Pulmonary artery endothelial cell (primary cell): ENCODE measurements around the gene TNPO1. TPM values are rescaled to one million over a fixed set of nuclear protein-coding genes. Genes with fewer than 3 reads are reported as not detected.

Experiments
- DNase-seq: peaks from one replicate; pipeline ENCODE4 v3.0.0-alpha.2; 2011; ENCODE audit warnings: low read depth, low spot score
- total RNA-seq: library from RNA; depleted of rRNA; stranded (reverse); fragments of >200 nt; gene quantifications from 2 replicates; pipeline ENCODE4 v1.2.3, GENCODE V29; 2014

TNPO1 gene
- total RNA-seq, 1 donor from 2014 or later = 576 TPM

DNA sequence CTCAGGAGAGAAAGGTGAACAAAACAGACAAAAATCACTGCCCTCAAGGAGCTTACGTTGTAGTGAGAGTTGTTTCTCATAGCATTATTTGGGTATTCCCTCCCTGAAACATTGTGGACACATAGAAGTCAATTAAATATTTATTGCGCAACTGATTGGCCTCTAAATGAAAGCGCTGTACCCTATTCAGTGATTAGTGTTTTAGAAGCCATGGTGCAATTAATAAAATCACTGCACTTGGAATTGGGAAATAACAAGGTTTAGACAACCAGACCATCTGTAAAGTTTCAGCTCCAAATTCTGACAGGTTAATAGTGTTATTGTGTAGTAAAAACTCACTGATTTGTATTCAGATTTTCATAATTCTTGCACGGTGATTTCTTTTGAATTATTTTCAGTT is 35.9 kb downstream of the TNPO1 start:
- no peak for DNase-seq

DNA sequence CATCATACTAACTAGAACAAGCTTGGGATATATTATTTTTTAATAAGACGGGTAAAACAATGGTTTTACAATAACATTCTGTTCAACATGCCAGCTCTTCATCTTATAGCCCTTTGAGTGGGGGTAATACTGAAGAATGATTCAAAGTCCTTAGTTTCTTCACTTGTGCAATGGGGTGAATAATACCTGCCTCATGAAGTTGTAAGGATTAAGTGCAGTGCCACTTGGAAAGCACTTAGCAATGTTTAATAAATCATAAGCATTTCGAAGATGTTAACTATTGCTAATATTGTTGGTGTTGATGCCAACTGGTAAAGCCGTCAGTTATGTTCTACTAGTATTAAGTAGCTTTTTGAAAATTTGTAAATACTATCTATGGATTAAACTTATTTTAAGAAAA is 38.0 kb downstream of the TNPO1 start:
- DNase-seq = no peak

DNA sequence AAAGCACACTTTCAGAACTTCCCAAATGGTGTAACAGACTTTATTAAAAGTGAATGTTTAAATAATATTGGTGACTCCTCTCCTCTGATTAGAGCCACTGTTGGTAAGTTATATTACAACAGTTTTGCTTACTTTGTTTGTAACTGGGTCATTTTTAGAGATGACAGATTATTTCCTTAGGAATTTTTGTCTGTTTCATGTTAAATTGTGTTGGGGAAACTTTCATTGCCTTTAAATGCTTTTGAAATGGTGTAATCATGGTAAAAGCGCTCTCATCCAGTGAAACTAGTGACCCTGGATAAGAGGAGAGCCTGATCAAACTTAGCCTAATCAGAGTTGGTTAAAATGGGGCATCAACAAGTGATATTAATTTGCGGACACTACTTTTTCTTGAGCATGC is 39.4 kb downstream of the TNPO1 start:
- DNase-seq = no peak

DNA sequence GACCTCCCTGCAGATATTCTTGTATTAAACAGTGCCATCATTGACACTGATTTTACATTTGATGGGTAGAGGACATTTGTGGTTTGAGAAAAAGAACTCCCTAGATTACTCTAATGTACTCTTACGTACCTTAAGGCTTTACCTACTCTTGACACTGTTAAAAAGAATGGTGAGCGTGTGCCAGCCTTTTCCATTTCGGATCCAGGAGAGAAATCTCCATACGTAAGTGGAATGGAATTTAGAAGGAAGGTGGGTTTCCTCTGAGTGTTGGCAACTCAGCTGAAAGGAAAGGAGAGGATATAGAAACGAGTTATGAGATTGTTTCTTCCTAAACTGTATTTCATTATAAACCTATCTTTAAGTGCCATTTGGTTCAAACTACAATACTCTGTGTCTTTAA is 40.9 kb downstream of the TNPO1 start:
- peak; percentile 39 for DNase-seq

DNA sequence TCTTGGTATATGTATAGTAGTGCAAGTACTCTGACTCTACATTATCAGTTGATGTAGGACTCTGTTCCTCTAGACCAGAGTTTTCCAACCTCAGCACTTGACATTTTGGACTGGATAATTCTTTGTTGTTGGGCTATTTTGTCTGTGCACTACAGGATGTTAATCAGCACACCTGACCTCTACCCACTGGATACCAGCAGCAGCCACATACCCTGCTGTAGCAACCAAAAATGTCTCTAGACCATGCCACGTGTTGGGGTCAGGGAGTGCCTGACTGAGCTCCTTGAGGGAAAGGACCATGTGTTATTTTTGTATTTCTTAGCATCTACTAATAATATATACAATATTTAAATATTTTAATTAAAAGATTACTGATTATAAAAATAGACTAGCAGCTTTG is 42.7 kb downstream of the TNPO1 start:
- DNase-seq = no peak

DNA sequence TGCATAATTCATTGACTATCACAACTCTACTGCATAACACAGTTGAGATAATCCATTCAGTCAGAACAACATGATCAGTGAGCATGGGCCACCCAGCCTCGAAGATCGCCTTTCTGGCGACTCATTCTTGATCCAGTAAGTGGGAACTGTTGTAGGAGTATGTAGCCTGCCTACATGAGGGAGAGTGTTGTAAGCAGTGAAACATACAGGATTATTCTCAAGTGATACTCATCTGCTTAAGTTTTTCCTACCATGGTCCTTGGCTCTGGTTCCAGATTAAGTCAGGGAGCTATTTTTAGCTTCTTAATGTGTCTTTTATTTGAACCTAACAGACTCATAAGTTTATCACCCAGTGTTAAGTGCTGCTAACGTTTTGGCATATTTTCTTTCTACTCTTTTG is 44.0 kb downstream of the TNPO1 start:
- no peak for DNase-seq

DNA sequence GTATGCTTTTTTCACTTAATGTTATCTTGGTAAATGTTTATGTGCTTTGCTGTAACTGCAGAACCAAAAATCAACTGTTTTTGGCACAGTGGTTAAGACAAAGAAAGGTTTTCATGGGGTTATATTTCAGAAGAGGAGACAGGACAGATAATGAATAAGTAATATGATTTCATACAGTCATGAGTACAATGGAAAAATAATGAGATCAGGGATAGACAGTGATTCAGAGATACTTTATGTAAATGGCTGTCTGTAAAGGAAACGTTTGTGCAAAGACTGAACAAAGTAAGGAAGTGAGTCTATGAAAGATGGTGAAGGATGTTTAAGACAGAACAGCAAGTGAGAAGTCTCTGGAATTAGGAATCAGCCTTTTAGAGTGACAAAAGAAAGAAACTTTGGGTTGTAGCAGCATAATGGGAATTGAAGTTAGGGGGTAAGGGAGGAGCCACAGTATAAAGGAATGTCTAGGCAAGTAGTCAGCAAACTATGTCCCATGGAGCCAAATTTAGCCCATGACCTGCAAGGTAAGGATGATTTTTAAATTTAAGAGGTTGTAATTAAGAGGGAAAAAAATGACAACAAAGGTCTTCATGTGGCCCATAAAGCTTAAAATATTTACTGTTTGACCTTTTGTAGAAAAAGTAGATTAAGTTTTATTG is 55.0 kb downstream of the TNPO1 start:
- DNase-seq = peak; percentile 78

DNA sequence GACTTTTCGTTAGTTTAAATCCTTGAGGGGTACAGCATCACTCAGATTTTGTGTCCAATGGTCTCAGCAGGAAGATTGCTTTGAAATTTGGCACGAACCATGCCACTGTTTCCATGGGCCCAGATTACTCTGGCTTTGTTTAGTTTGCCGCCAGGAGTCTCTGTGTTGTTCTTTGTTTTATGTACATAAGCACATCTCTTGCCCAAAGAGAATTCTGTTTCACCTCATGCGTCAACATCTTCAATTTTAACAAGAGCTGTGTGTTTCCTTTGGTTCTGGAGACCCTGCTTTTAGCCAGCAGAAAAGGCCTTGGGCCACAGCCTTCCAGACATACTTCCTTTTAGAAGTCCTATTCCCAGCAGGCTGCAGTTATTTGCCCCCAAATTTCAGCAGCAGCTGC is 62.4 kb downstream of the TNPO1 start:
- DNase-seq = no peak

DNA sequence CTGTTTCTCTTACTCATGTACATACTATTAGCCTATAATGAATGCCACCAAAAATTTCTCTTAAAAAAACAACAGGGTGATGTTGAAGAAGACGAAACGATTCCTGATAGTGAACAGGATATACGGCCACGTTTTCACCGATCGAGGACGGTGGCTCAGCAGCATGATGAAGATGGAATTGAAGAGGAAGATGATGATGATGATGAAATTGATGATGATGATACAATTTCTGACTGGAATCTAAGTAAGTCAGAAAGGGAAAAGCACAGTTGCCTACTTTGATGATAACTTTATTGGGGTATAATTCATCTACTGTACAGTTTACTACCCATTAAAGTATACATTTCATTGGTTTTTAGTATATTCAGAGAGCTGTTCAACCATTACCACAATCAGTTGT is 66.5 kb downstream of the TNPO1 start:
- no peak for DNase-seq

DNA sequence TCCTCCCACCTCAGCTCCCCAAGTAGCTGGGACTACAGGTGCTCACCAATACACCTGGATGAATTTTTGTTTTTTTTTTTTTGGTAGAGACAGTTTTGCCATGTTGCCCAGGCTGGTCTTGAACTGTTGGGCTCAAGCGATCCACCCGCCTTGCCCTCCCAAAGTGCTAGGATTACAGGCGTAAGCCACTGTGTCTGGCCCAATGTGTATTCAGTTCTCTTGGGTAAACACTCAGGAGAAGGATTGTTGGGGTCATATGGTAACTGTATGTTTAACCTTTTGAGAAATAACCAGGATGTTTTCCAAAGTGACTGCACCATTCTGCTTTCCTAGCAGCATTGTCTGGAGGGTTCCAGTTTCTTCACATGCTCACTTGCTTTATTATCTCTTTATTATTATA is 67.4 kb downstream of the TNPO1 start:
- no peak for DNase-seq

DNA sequence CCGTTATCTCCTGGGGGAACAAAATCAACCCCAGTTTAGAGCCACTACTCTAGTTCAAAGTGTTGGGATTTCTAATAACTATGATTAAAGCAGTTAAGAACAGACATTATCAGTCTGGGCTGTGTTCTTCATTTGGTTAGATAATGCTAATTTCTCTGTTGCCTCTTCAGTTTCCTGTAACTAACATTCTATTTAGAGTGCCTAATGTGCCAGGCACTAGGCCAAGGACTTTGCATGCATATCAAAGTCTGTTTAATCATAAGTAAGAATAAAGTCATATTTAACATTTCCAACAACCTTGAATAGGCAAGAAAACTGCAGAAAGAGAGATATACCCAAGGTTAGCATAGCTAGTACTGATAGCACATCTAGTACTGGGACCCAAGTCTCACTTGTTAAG is 68.4 kb downstream of the TNPO1 start:
- DNase-seq = no peak

DNA sequence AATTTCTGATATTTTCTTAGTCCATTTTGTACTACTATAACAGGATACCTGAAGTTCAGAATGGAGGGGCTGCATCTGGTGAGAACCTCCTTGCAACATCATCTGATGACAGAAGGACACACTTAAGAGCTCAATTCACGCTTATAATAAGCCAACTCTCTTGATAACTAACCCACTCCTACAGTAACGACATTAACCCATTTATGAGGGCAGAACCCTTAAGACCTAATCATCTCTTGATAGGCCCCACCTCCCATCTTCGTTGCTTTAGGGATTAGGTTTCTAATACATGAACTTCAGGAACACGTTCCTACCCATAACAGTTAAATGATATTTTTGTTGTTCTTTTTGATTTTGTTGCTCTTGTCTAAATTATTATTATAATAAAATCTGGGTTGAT is 69.4 kb downstream of the TNPO1 start:
- DNase-seq = no peak

DNA sequence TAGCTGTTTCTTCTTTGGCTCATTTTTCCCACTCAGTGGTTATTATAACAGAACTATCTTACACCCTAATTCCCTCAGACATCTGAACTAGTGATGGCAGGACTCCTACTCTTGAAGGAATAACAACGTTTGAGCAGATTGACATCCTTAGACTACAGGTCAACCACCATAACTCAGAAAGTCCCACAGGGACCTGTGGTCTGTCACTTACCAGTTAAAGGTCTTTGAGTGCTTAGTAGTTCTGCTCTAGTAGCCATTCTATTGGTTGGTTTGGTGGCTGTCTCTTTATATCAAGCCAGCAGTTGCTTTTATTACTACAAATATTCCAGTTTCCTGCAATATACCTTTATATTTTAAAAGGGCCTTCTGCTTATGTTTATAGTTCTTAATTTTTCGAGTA is 72.1 kb downstream of the TNPO1 start:
- no peak for DNase-seq

DNA sequence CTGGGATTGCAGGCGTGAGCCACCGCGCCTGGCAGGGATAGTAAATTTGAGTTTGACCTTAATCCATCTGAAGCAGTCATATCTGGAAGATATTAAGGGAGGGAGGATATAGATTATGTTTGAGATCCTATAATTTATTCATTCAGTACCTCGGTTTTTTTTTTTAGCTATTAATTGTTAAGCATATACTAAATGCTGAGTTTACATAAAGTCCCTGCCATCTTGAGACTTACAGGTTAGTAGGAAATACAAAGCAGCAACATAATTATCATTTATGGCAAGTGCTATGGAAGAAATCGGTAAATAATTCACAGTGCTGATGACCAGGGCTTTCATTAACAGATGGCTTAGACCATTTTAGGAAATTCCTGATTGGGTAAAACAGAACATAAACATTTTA is 72.9 kb downstream of the TNPO1 start:
- DNase-seq = no peak

DNA sequence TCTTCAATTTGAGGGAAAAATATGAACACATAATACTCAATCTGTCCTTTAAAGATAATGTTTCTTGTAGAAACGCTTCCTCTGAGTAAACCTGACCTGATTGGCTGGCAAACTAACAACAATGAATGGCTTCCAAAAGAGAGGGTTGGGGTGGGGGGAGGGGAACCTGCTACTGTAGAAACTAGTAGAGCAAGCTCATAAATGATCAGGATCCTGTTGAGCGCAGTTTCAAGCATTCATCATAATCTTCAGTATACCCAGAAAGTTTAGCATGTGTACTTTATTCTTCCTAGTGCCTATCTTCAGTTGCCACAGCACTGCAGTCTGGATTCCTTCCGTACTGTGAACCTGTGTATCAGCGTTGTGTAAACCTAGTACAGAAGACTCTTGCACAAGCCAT is 76.4 kb downstream of the TNPO1 start:
- DNase-seq = no peak

DNA sequence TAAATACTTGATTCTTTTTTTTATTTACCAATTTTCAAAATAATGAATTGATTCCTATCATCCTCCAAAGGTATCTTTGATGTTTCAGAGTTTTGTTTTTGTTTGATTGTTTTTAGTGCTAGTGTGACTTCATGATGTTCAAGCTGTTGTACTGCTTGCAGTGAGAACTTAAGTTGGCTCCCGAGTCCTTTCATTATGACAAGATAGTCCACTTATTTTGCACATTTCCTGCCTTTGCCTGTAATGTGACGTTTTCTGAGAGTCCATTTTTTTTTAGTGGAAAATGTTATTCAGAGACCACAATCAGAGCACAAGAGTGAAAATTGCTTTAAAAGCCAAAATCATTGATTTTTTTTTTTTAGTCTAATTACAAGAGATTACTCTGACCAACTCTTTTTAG is 79.3 kb downstream of the TNPO1 start:
- DNase-seq = no peak

DNA sequence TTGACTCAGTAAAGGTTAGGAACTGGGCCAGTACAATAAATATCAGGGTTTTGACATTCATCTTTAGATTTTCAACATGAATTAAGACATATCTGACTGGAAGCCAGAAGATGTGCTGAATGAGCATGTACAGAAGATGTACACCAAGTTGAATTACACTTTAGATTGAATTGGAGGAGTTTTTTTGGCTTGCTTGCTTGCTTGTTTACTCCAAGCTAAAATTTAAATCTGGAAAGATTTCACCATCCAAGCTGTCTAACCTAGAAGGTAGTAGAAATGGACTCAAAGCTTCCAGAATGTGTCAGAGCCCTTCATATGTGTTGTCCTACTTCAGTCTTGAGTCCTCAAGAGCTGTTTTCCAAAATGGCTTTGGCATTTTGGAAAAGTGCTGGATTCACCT is 90.3 kb downstream of the TNPO1 start:
- DNase-seq = no peak

DNA sequence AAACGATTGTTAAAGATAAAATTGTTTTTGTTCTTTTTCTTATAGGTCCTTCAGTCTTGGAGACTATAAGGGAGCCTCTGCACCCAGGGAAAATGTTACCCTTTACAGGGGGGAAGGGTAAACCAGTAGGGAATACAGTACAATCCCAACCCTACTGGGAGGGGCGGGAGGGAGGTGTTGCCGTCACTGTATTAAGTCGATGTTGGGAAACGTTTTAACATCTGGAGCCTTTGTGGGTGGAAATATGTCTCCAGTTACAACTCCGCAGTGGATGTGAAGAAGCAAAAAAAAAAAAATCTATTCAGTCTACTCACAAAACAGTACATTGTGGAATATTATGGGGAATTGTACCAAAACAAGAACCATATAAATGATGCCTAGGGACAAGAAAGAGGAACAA is 92.2 kb downstream of the TNPO1 start:
- no peak for DNase-seq

DNA sequence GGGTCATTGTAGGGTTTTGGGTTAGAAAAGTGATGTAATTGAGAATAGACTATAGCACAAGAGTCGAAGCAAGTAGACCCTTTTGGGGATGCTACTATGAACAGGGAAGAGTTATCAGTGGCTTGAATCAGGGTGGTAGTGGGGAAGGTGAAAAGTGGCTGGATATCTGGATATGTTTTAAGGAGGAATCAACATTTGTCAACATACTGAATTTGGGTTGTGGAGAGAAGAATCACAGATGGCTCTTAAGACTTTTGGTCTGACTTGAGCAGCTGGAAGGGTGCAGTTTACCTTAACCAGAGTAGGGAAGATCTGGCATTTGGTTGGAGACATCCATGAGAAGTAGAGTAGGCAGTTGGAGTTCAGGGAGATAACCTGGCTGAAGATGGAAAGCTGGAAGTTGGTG is 100.9 kb downstream of the TNPO1 start:
- no peak for DNase-seq

DNA sequence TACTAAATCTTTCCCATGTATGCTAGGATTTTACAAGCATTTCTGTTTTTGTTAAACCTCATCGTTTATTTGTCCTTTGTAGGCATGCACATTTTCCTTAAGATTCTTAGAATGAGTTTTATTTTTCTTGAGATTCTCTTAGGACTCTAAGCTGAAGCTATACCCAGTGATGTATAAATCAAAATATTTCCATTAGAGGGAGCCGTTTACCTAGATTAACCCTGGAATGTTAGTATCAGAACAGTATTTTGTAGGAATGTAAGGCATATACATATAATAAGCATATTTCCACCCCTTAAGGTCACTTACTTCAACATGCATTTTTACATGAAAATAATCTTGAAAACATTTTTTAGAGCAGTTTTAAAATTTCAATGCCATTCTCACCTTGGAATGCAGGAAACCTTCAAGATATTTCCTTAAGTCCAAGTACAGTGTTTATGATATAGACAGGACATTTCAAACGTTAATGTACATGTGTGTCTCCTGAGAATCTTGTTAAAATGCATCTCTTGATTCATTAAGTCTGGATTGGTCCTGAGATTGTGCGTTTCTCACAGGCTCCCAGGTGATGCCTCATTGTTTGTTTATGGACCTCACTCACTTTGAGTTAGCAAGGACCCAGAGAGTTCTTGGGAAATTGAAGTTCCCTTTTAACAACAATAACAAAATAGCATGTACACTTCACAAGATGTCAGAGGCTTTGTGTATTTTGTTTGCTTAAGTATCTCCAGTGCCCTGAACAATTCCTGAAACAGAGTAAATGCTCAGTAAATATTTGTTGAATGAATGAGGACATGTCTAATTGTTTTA is 104.4 kb downstream of the TNPO1 start:
- no peak for DNase-seq

DNA sequence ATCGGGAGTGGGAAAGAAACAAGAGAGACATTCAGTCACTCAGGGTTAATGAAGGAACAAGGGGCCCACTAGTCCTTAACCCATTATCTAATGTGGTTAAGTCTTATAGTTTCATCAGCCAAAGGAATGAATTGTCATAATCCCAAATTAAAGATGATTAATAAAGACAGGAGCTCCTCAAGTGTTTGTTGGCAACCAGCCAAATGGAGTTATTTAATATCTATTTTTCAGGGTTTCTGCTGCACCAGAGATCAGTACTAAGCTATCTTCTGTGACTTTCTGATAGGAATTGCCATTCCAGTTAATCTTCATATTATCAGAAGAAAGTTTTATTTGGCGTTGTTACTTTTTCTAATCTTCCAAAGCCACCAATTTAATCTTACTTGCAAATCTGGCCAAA is 105.4 kb downstream of the TNPO1 start:
- DNase-seq = no peak

DNA sequence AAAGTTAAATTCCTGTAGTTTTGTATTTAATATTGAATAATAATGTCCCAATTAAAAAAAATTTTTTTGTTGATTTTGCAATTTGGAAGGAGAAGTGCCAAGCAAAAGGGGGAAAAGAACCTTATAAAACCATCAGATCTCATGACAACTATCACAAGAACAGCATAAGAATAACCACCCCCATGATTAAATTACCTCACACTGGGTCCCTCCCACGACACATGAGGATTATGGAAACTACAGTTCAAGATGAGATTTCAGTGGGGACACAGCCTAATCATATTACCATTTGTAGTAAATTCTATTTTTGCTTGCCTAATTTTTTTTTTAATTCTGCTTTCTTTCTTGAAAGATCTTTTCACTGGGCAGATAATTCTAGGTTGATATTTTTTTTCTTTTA is 106.0 kb downstream of the TNPO1 start:
- no peak for DNase-seq

DNA sequence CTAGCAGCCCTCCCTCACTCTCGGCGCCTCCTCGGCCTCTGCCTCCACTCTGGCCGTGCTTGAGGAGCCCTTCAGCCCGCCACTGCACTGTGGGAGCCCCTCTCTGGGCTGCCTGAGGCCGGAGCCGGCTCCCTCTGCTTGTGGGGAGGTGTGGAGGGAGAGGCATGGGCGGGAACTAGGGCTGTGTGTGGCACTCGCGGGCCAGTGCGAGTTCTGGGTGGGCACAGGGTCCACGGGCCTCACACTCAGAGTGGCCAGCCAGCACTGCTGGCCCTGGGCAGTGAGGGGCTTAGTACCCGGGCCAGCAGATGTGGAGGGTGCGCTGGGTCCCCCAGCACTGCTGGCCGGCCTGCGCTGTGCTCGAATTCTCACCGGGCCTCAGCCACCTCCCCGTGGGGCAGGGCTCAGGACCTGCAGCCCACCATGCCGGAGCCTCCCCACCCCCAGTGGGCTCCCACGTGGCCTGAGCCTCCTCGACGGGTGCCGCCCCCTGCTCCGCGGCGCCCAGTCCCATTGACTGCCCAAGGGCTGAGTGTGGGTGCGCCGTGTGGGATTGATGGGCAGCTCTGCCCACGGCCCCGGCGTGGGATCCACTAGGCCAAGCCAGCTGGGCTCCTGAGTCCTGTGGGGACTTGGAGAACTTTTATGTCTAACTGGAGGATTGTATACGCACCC is 109.0 kb downstream of the TNPO1 start:
- no peak for DNase-seq
